Activated gamma-delta T cell treated with Interleukin-2 at 50 U/mL for 16 hours (primary cell): Measurements from ENCODE around the gene F11R.
"Not testable (repeated sequence)": the region's sequence is repeated elsewhere in the genome, so short reads cannot be mapped to it uniquely, and the experiment has no call there.

Experiments
- DNase-seq: peaks from one replicate; pipeline ENCODE4 v3.0.0-alpha.2; 2020

Gene F11R

GRCh38 chr1:161020509-161021164 lies at the start of gene F11R:
F11R (minus strand) TSS chr1:161021152; CDS start chr1:161021073, 79 bp downstream.
- peak; percentile 38 for DNase-seq

GRCh38 chr1:161069731-161070270 lies 48.8 kb upstream of the F11R start, which contains the start of gene ARHGAP30:
ARHGAP30 (minus strand) TSS chr1:161069891; CDS start chr1:161069624, 267 bp downstream.
- peak; percentile 86 for DNase-seq

- no peak for DNase-seq
Measured at GRCh38 chr1:161069241-161069640, 48.3 kb upstream of the F11R start.

GRCh38 chr1:161068306-161069234 lies 47.6 kb upstream of the F11R start:
- DNase-seq: peak; percentile 77

- no peak for DNase-seq
Measured at GRCh38 chr1:161066694-161067093, 45.7 kb upstream of the F11R start.

- not testable (repeated sequence) for DNase-seq
Measured at GRCh38 chr1:161065681-161066080, 44.7 kb upstream of the F11R start.

- DNase-seq: not testable (repeated sequence)
Measured at GRCh38 chr1:161063936-161064335, 43.0 kb upstream of the F11R start.

GRCh38 chr1:161061419-161061818 lies 40.5 kb upstream of the F11R start:
- no peak for DNase-seq

- DNase-seq: no peak
Measured at GRCh38 chr1:161059293-161059692, 38.3 kb upstream of the F11R start.

- no peak for DNase-seq
Measured at GRCh38 chr1:161054805-161055204, 33.9 kb upstream of the F11R start.

GRCh38 chr1:161054232-161054631 lies 33.3 kb upstream of the F11R start:
- DNase-seq: no peak

- DNase-seq: no peak
Measured at GRCh38 chr1:161052899-161053298, 31.9 kb upstream of the F11R start.

- no peak for DNase-seq
Measured at GRCh38 chr1:161051219-161051618, 30.3 kb upstream of the F11R start.

GRCh38 chr1:161048949-161049722 lies 28.2 kb upstream of the F11R start:
- DNase-seq: no peak

GRCh38 chr1:161047436-161048420 lies 26.8 kb upstream of the F11R start:
- DNase-seq: no peak

- no peak for DNase-seq
Measured at GRCh38 chr1:161046605-161047228, 25.8 kb upstream of the F11R start.

- DNase-seq: peak; percentile 90
Measured at GRCh38 chr1:161045736-161046604, 25.0 kb upstream of the F11R start, which contains the start of gene USF1. USF1 (minus strand) TSS chr1:161045977; CDS start chr1:161043275, 2,702 bp downstream.

- DNase-seq: peak; percentile 51
Measured at GRCh38 chr1:161044908-161045735, 24.2 kb upstream of the F11R start.

GRCh38 chr1:161044535-161044907 lies 23.6 kb upstream of the F11R start:
- DNase-seq: no peak
